ENCODE measurements around the gene UBE2G1.
"Not testable (repeated sequence)": the region's sequence is repeated elsewhere in the genome, so short reads cannot be mapped to it uniquely, and the experiment has no call there.

Gene UBE2G1

DNA sequence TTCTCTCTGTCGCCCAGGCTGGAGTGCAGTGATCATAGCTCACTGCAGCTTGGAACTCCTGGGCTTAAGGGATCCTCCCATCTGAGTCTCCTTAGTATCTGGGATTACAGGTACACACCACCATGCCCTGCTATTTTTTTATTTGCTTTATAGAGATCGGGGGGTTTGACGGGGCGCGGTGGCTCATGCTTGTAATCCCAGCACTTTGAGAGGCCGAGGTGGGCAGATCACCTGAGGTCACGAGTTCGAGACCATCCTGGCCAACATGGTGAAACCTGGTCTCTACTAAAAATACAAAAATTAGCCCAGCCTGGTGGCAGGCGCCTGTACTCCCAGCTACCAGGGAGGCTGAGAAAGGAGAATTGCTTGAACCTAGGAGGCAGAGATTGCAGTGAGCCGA is 702 bp upstream of the UBE2G1 start:
- H2BK12ac ChIP-seq (ENCODE audit: low read length) = not testable (repeated sequence)

DNA sequence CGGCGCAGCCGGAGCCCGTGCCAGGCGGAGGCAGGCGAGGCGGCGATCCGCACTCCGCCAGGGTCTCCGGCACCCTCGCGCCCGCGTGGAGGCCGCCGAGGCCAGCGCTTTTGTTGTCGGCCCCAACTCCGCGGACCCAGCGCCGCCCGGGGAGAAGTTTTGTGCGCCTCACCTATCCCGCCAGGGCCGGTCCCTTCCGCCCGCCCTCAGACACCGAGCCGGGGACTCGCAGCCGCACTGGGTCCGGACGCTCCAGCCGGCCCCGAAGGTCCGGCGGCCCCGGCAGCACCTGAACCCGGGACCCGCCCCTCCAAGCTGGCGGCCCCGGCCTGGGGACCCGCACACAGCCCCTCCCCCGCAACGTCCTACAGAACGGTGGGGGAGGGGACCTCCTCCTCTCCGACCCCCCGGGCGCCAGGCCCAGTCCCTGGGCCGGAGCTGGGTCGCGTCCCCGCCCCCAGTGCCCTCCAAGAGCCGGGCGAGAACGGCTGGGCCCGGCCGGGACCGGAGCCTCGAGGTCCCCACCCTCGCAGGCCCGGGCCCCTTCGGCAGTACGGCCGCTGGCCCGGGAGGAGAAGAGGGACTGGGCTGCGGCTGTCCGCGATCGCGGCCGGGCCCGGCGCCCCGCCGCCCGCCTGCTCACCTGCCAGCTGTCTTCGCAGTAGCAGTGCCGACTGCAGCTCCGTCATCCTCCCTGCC is 698 bp downstream of the UBE2G1 start:
- H3K79me1 ChIP-seq (ENCODE audit: low read depth, low read length) = peaks cover 8% of the 10 kb centered on the region

More for the DNA sequence above, 702 bp upstream of the UBE2G1 start:
- Histone ChIP-seq H3K36me3 (replicated peaks in 1 of 2; ENCODE audit: control insufficient read depth in 2 of 2, insufficient read depth in 2 of 2, low read length in 2 of 2) (peaks cover 0 to 12% of the 10 kb centered on the region in 2 donors), H2AFZ (ENCODE audit: low read length) (peak overlapping the region; percentile 78), H3K4me3 (ENCODE audit: low read length in 2 of 2) (peak overlapping the region in 1 of 2 donors; percentile 22)
- H3K23ac ChIP-seq (ENCODE audit: low read depth, low read length, poor library complexity); H3K9ac ChIP-seq (ENCODE audit: low read depth, low read length, poor library complexity); H3K18ac ChIP-seq (ENCODE audit: low read length); H3K14ac ChIP-seq (ENCODE audit: low read length); H3K27ac ChIP-seq (replicated peaks; ENCODE audit: low read length); H4K91ac ChIP-seq (ENCODE audit: low read depth, low read length, poor library complexity); H2AK5ac ChIP-seq (ENCODE audit: low read depth, low read length); H3K27me3 ChIP-seq (ENCODE audit: control insufficient read depth in 3 of 3, insufficient read depth in 3 of 3, low read depth in 1 of 3, low read length in 3 of 3); H3K4me1 ChIP-seq (ENCODE audit: control insufficient read depth in 2 of 2, insufficient read depth in 1 of 2, low read depth in 1 of 2, low read length in 2 of 2); H4K8ac ChIP-seq (ENCODE audit: low read depth, low read length); H2BK120ac ChIP-seq (ENCODE audit: low read depth, low read length); H3K9me3 ChIP-seq (replicated peaks in 1 of 2; ENCODE audit: control insufficient read depth in 2 of 2, insufficient read depth in 1 of 2, low read depth in 1 of 2, low read length in 2 of 2); H3K4me2 ChIP-seq (ENCODE audit: insufficient read depth, low read length, poor library complexity, severe bottlenecking); H3K4ac ChIP-seq (ENCODE audit: low read length); DNase-seq (ENCODE audit: low spot score); H2BK15ac ChIP-seq (ENCODE audit: low read length); H2BK5ac ChIP-seq (ENCODE audit: low read length); H3K79me1 ChIP-seq (ENCODE audit: low read depth, low read length): not testable (repeated sequence)
- WGBS, 2 donors (ENCODE audit: extremely low coverage in 2 of 2, insufficient read length in 2 of 2, insufficient replicate concordance in 1 of 2) = no CpG with 5 or more reads among the region's 10 CpGs

DNA sequence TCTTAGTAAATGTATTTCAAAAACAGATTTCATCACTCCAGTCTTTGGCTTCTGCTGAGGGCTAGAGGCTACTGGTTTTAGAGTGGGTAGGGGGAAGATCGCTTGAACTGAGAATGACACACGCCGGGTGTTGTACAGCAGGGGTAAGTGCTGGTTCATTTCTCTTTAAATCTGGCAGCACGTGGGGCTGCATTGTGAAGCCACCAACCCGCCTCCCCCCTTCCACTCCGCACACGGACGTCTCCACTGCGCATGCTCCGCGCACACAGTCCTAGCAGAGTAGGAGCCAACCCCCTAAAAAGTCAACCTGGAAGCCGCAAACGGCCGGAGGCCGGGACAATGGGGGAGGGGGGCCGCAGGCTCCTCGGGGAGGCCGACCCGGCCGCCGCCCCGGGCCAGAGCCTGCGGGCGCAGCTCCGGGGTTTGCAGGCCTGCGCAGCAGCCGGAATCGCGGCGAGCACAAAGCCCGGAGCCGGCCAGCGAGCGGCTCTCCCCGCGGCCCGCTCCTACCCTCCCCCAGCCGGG is 1.3 kb downstream of the UBE2G1 start:
- peak overlapping the region; percentile 52 for H3K4me2 ChIP-seq (ENCODE audit: insufficient read depth, low read length, poor library complexity, severe bottlenecking)
- peak overlapping the region; percentile 71 for H3K27ac ChIP-seq (replicated peaks; ENCODE audit: low read length)
- peak overlapping the region; percentile 90 for H3K9ac ChIP-seq (ENCODE audit: low read depth, low read length, poor library complexity)
- no peak overlapping the region for H2BK120ac ChIP-seq (ENCODE audit: low read depth, low read length)
- peak overlapping the region; percentile 93 to 100 for H3K4me3 ChIP-seq (ENCODE audit: low read length in 2 of 2)
- no peak overlapping the region for H3K23ac ChIP-seq (ENCODE audit: low read depth, low read length, poor library complexity)
- H2BK5ac ChIP-seq (ENCODE audit: low read length) = peak overlapping the region; percentile 94
- H3K18ac ChIP-seq (ENCODE audit: low read length) = peak overlapping the region; percentile 98
- no peak overlapping the region for H3K4ac ChIP-seq (ENCODE audit: low read length)
- H3K27me3 ChIP-seq (ENCODE audit: control insufficient read depth in 3 of 3, insufficient read depth in 3 of 3, low read depth in 1 of 3, low read length in 3 of 3) = no peaks in the 10 kb centered on the region
- H3K14ac ChIP-seq (ENCODE audit: low read length) = no peak overlapping the region
- WGBS, 2 donors (ENCODE audit: extremely low coverage in 2 of 2, insufficient read length in 2 of 2, insufficient replicate concordance in 1 of 2) = no CpG with 5 or more reads among the region's 38 CpGs
- H3K4me1 ChIP-seq (ENCODE audit: control insufficient read depth in 2 of 2, insufficient read depth in 1 of 2, low read depth in 1 of 2, low read length in 2 of 2) = peaks cover 2 to 3% of the 10 kb centered on the region in 2 donors
- peak overlapping the region; percentile 88 for H2AK5ac ChIP-seq (ENCODE audit: low read depth, low read length)
- peaks cover 9% of the 10 kb centered on the region for H3K79me1 ChIP-seq (ENCODE audit: low read depth, low read length)
- no peak overlapping the region for H2BK15ac ChIP-seq (ENCODE audit: low read length)
- H3K36me3 ChIP-seq (replicated peaks in 1 of 2; ENCODE audit: control insufficient read depth in 2 of 2, insufficient read depth in 2 of 2, low read length in 2 of 2) = peaks cover 0 to 29% of the 10 kb centered on the region in 2 donors
- H2AFZ ChIP-seq (ENCODE audit: low read length) = peak overlapping the region; percentile 92
- peak; percentile 83 for DNase-seq (ENCODE audit: low spot score)
- no peak overlapping the region for H2BK12ac ChIP-seq (ENCODE audit: low read length)
- H4K91ac ChIP-seq (ENCODE audit: low read depth, low read length, poor library complexity) = no peak overlapping the region
- no peaks in the 10 kb centered on the region for H3K9me3 ChIP-seq (replicated peaks in 1 of 2; ENCODE audit: control insufficient read depth in 2 of 2, insufficient read depth in 1 of 2, low read depth in 1 of 2, low read length in 2 of 2)
- H4K8ac ChIP-seq (ENCODE audit: low read depth, low read length) = no peak overlapping the region

More for the DNA sequence above, 698 bp downstream of the UBE2G1 start:
- no peak overlapping the region for H3K4ac ChIP-seq (ENCODE audit: low read length)
- peak overlapping the region; percentile 87 for H3K27ac ChIP-seq (replicated peaks; ENCODE audit: low read length)
- peak overlapping the region; percentile 89 for H3K14ac ChIP-seq (ENCODE audit: low read length)
- peaks cover 0 to 25% of the 10 kb centered on the region in 2 donors for H3K36me3 ChIP-seq (replicated peaks in 1 of 2; ENCODE audit: control insufficient read depth in 2 of 2, insufficient read depth in 2 of 2, low read length in 2 of 2)
- no CpG with 5 or more reads among the region's 82 CpGs for WGBS, 2 donors (ENCODE audit: extremely low coverage in 2 of 2, insufficient read length in 2 of 2, insufficient replicate concordance in 1 of 2)
- H3K4me3 ChIP-seq (ENCODE audit: low read length in 2 of 2) = peak overlapping the region; percentile 93 to 100
- H3K23ac ChIP-seq (ENCODE audit: low read depth, low read length, poor library complexity) = peak overlapping the region; percentile 73
- H4K8ac ChIP-seq (ENCODE audit: low read depth, low read length) = no peak overlapping the region
- no peaks in the 10 kb centered on the region for H3K9me3 ChIP-seq (replicated peaks in 1 of 2; ENCODE audit: control insufficient read depth in 2 of 2, insufficient read depth in 1 of 2, low read depth in 1 of 2, low read length in 2 of 2)
- DNase-seq (ENCODE audit: low spot score) = peak; percentile 58
- no peak overlapping the region for H4K91ac ChIP-seq (ENCODE audit: low read depth, low read length, poor library complexity)
- H2BK120ac ChIP-seq (ENCODE audit: low read depth, low read length) = no peak overlapping the region
- no peaks in the 10 kb centered on the region for H3K27me3 ChIP-seq (ENCODE audit: control insufficient read depth in 3 of 3, insufficient read depth in 3 of 3, low read depth in 1 of 3, low read length in 3 of 3)
- H3K18ac ChIP-seq (ENCODE audit: low read length) = peak overlapping the region; percentile 98
- H2AFZ ChIP-seq (ENCODE audit: low read length) = peak overlapping the region; percentile 92
- H3K4me1 ChIP-seq (ENCODE audit: control insufficient read depth in 2 of 2, insufficient read depth in 1 of 2, low read depth in 1 of 2, low read length in 2 of 2) = peaks cover 2 to 3% of the 10 kb centered on the region in 2 donors
- peak overlapping the region; percentile 37 for H2BK15ac ChIP-seq (ENCODE audit: low read length)
- peak overlapping the region; percentile 54 for H3K4me2 ChIP-seq (ENCODE audit: insufficient read depth, low read length, poor library complexity, severe bottlenecking)
- peak overlapping the region; percentile 22 for H2BK12ac ChIP-seq (ENCODE audit: low read length)
- H2AK5ac ChIP-seq (ENCODE audit: low read depth, low read length) = peak overlapping the region; percentile 88
- peak overlapping the region; percentile 90 for H3K9ac ChIP-seq (ENCODE audit: low read depth, low read length, poor library complexity)
- peak overlapping the region; percentile 94 for H2BK5ac ChIP-seq (ENCODE audit: low read length)

DNA sequence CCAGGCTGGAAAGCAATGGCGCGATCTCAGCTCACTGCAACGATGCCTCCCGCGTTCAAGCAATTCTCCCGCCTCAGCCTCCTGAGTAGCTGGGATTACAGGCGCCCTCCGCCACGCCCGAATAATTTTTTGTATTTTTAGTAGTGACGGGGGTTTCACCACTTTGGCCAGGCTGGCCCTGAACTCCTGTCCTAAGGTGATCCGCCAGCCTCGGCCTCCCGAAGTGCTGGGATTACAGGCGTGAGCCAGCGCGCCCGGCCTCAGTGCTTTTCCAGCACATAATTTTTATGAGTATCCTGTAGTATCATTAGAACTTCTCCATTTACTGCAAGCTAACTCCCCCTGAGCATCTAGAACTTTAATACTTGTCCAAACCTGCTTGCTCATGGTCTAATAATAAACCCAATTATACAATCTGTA is 1.8 kb downstream of the UBE2G1 start:
- Histone ChIP-seq H2BK12ac (ENCODE audit: low read length) (no peak overlapping the region), H2AFZ (ENCODE audit: low read length) (no peak overlapping the region), H3K14ac (ENCODE audit: low read length) (peak overlapping the region; percentile 56), H3K9ac (ENCODE audit: low read depth, low read length, poor library complexity) (no peak overlapping the region), H3K36me3 (replicated peaks in 1 of 2; ENCODE audit: control insufficient read depth in 2 of 2, insufficient read depth in 2 of 2, low read length in 2 of 2) (peaks cover 0 to 32% of the 10 kb centered on the region in 2 donors), H3K23ac (ENCODE audit: low read depth, low read length, poor library complexity) (no peak overlapping the region), H2BK15ac (ENCODE audit: low read length) (no peak overlapping the region), H2BK120ac (ENCODE audit: low read depth, low read length) (no peak overlapping the region), H3K27me3 (ENCODE audit: control insufficient read depth in 3 of 3, insufficient read depth in 3 of 3, low read depth in 1 of 3, low read length in 3 of 3) (no peaks in the 10 kb centered on the region), H2AK5ac (ENCODE audit: low read depth, low read length) (no peak overlapping the region), H3K4me3 (ENCODE audit: low read length in 2 of 2) (peak overlapping the region in 1 of 2 donors; percentile 93), H4K8ac (ENCODE audit: low read depth, low read length) (no peak overlapping the region), H2BK5ac (ENCODE audit: low read length) (no peak overlapping the region), H3K79me1 (ENCODE audit: low read depth, low read length) (peaks cover 9% of the 10 kb centered on the region), H3K4me1 (ENCODE audit: control insufficient read depth in 2 of 2, insufficient read depth in 1 of 2, low read depth in 1 of 2, low read length in 2 of 2) (peaks cover under 1 to 2% of the 10 kb centered on the region in 2 donors), H3K18ac (ENCODE audit: low read length) (no peak overlapping the region), H4K91ac (ENCODE audit: low read depth, low read length, poor library complexity) (no peak overlapping the region), H3K9me3 (replicated peaks in 1 of 2; ENCODE audit: control insufficient read depth in 2 of 2, insufficient read depth in 1 of 2, low read depth in 1 of 2, low read length in 2 of 2) (no peaks in the 10 kb centered on the region), H3K27ac (replicated peaks; ENCODE audit: low read length) (no peak overlapping the region), H3K4me2 (ENCODE audit: insufficient read depth, low read length, poor library complexity, severe bottlenecking) (peak overlapping the region; percentile 52), H3K4ac (ENCODE audit: low read length) (no peak overlapping the region)
- WGBS, 2 donors (ENCODE audit: extremely low coverage in 2 of 2, insufficient read length in 2 of 2, insufficient replicate concordance in 1 of 2) = no CpG with 5 or more reads among the region's 18 CpGs
- DNase-seq (ENCODE audit: low spot score) = no peak

Measured in neuronal stem cell (in vitro differentiated cells).